Mesendoderm (in vitro differentiated cells): ENCODE data around the gene IL20RA.

Experiments
- DNase-seq: peaks from one replicate; pipeline ENCODE4 v3.0.0; 2013
- H2AK5ac ChIP-seq: 2 replicates; pipeline ENCODE4 v1.6.1; 2013; ENCODE audit warnings: low read length, inconsistent platforms
- H2BK120ac ChIP-seq: 2 replicates; pipeline ENCODE4 v1.6.1; 2013; ENCODE audit warnings: low read depth, mild to moderate bottlenecking, low read length, moderate library complexity, mixed read lengths
- H2BK15ac ChIP-seq: replicated peaks from 2 replicates; pipeline ENCODE4 v1.6.1; 2013; ENCODE audit warnings: low read depth, mild to moderate bottlenecking, moderate library complexity
- H2BK5ac ChIP-seq: 2 replicates; pipeline ENCODE4 v1.6.1; 2013; ENCODE audit warnings: low read length, inconsistent platforms
- H3K18ac ChIP-seq: 2 replicates; pipeline ENCODE4 v1.6.1; 2013; ENCODE audit warnings: mild to moderate bottlenecking, low read length, mixed read lengths
- H3K23ac ChIP-seq: one replicate; pipeline ENCODE4 v1.6.1; 2013; ENCODE audit warnings: low read length
- H3K27ac ChIP-seq: 2 replicates; pipeline ENCODE4 v1.5.1; 2013; ENCODE audit warnings: low read depth, mild to moderate bottlenecking, inconsistent platforms, low read length, moderate library complexity
- H3K27me3 ChIP-seq: 2 replicates; pipeline ENCODE4 v1.6.1; 2013; ENCODE audit warnings: low read length, control low read depth, mild to moderate bottlenecking, inconsistent platforms; ENCODE audit not compliant: insufficient read depth, poor library complexity
- H3K36me3 ChIP-seq: 2 replicates; pipeline ENCODE4 v1.6.1; 2013; ENCODE audit warnings: low read length, inconsistent platforms; ENCODE audit not compliant: control insufficient read depth, insufficient read depth
- H3K4ac ChIP-seq: one replicate; pipeline ENCODE4 v1.6.1; 2013; ENCODE audit warnings: low read depth, mild to moderate bottlenecking, low read length, moderate library complexity
- H3K4me1 ChIP-seq: 2 replicates; pipeline ENCODE4 v1.6.1; 2013; ENCODE audit warnings: low read depth, low read length, inconsistent platforms; ENCODE audit not compliant: control insufficient read depth
- H3K4me2 ChIP-seq: 2 replicates; pipeline ENCODE4 v1.6.1; 2013; ENCODE audit warnings: low read length
- H3K4me3 ChIP-seq: 2 replicates; pipeline ENCODE4 v1.5.1; 2013; ENCODE audit warnings: mild to moderate bottlenecking, low read length
- H3K56ac ChIP-seq: one replicate; pipeline ENCODE4 v1.6.1; 2013; ENCODE audit warnings: low read length
- H3K79me1 ChIP-seq: 2 replicates; pipeline ENCODE4 v1.6.1; 2013; ENCODE audit warnings: low read length, inconsistent platforms
- H3K79me2 ChIP-seq: 2 replicates; pipeline ENCODE4 v1.6.1; 2013; ENCODE audit warnings: mild to moderate bottlenecking, low read length; ENCODE audit not compliant: control insufficient read depth, insufficient read depth
- H3K9ac ChIP-seq: 2 replicates; pipeline ENCODE4 v1.6.1; 2013; ENCODE audit warnings: low read length, inconsistent platforms
- H4K5ac ChIP-seq: one replicate; pipeline ENCODE4 v1.6.1; 2013; ENCODE audit warnings: low read length
- H4K8ac ChIP-seq: one replicate; pipeline ENCODE4 v1.6.1; 2013; ENCODE audit warnings: low read depth, mild to moderate bottlenecking, control low read depth, low read length, moderate library complexity
- WGBS: extraction: QIAGEN DNeasy Blood & Tissue Kit; methylation state at CpG from one replicate; pipeline ENCODE4 v1.1.7; 2013; ENCODE audit warnings: low lambda C conversion rate, missing lambda C conversion rate; ENCODE audit not compliant: insufficient coverage; ENCODE audit errors: extremely low coverage; 5-methylcytosine and 5-hydroxymethylcytosine counted together

Gene IL20RA

GRCh38 chr6:137017081-137017480 lies 27.7 kb downstream of the IL20RA start:
- Histone ChIP-seq H3K23ac (no peak overlapping the region), H4K5ac (no peak overlapping the region), H3K79me2 (no peaks in the 10 kb centered on the region), H2BK5ac (no peak overlapping the region), H3K36me3 (no peaks in the 10 kb centered on the region), H2BK120ac (no peak overlapping the region), H3K4me1 (no peaks in the 10 kb centered on the region), H2BK15ac (no peak overlapping the region), H3K18ac (peak overlapping the region; percentile 75), H3K27me3 (no peaks in the 10 kb centered on the region), H3K4ac (no peak overlapping the region), H3K27ac (no peak overlapping the region), H3K56ac (no peak overlapping the region), H4K8ac (no peak overlapping the region), H3K4me2 (no peak overlapping the region), H3K79me1 (no peaks in the 10 kb centered on the region), H3K4me3 (no peak overlapping the region), H2AK5ac (no peak overlapping the region), H3K9ac (no peak overlapping the region)
- no peak for DNase-seq
- WGBS: no CpG with 5 or more reads among the region's 3 CpGs

- no peaks in the 10 kb centered on the region for H3K79me2 ChIP-seq
- H3K18ac ChIP-seq: no peak overlapping the region
- H3K27me3 ChIP-seq: no peaks in the 10 kb centered on the region
- no peak overlapping the region for H2BK15ac ChIP-seq
- H4K8ac ChIP-seq: no peak overlapping the region
- no peak overlapping the region for H3K23ac ChIP-seq
- H3K79me1 ChIP-seq: no peaks in the 10 kb centered on the region
- H3K27ac ChIP-seq: no peak overlapping the region
- no peak overlapping the region for H2BK120ac ChIP-seq
- H4K5ac ChIP-seq: no peak overlapping the region
- no peak overlapping the region for H3K56ac ChIP-seq
- no CpG with 5 or more reads among the region's 2 CpGs for WGBS
- H3K9ac ChIP-seq: no peak overlapping the region
- H2BK5ac ChIP-seq: no peak overlapping the region
- no peak overlapping the region for H3K4ac ChIP-seq
- no peak overlapping the region for H3K4me3 ChIP-seq
- H3K36me3 ChIP-seq: no peaks in the 10 kb centered on the region
- no peak overlapping the region for H2AK5ac ChIP-seq
- no peak overlapping the region for H3K4me2 ChIP-seq
- DNase-seq: no peak
- H3K4me1 ChIP-seq: no peaks in the 10 kb centered on the region
These were observed 28.4 kb downstream of the IL20RA start for GRCh38 chr6:137016356-137016755.

- Histone ChIP-seq H2BK5ac (no peak overlapping the region), H3K79me2 (no peaks in the 10 kb centered on the region), H3K27me3 (no peaks in the 10 kb centered on the region), H3K27ac (no peak overlapping the region), H2AK5ac (no peak overlapping the region), H3K4ac (no peak overlapping the region), H4K8ac (no peak overlapping the region), H3K23ac (no peak overlapping the region), H3K4me1 (no peaks in the 10 kb centered on the region), H3K4me2 (no peak overlapping the region), H2BK15ac (no peak overlapping the region), H3K18ac (no peak overlapping the region), H3K56ac (no peak overlapping the region), H3K79me1 (no peaks in the 10 kb centered on the region), H3K4me3 (no peak overlapping the region), H3K36me3 (no peaks in the 10 kb centered on the region), H2BK120ac (no peak overlapping the region), H3K9ac (no peak overlapping the region), H4K5ac (no peak overlapping the region)
- WGBS: no CpG with 5 or more reads among the region's 4 CpGs
- DNase-seq: no peak
These were observed 28.8 kb downstream of the IL20RA start for GRCh38 chr6:137015943-137016342.

- no peak overlapping the region for H3K4ac ChIP-seq
- H3K9ac ChIP-seq: no peak overlapping the region
- no peaks in the 10 kb centered on the region for H3K4me1 ChIP-seq
- no peak overlapping the region for H2BK120ac ChIP-seq
- no peak overlapping the region for H3K27ac ChIP-seq
- no peak overlapping the region for H3K18ac ChIP-seq
- no peaks in the 10 kb centered on the region for H3K79me1 ChIP-seq
- no peak overlapping the region for H2BK5ac ChIP-seq
- no peak overlapping the region for H2BK15ac ChIP-seq
- H3K23ac ChIP-seq: no peak overlapping the region
- H4K5ac ChIP-seq: no peak overlapping the region
- H3K36me3 ChIP-seq: no peaks in the 10 kb centered on the region
- no peak overlapping the region for H3K4me3 ChIP-seq
- peak; percentile 69 for DNase-seq
- H3K56ac ChIP-seq: no peak overlapping the region
- no peaks in the 10 kb centered on the region for H3K79me2 ChIP-seq
- no peaks in the 10 kb centered on the region for H3K27me3 ChIP-seq
- WGBS: no CpG with 5 or more reads among the region's 5 CpGs
- H2AK5ac ChIP-seq: no peak overlapping the region
- H3K4me2 ChIP-seq: no peak overlapping the region
- H4K8ac ChIP-seq: no peak overlapping the region
These were observed 30.8 kb downstream of the IL20RA start for GRCh38 chr6:137013738-137014602.

GRCh38 chr6:137013031-137013430 lies 31.7 kb downstream of the IL20RA start:
- Histone ChIP-seq H4K5ac (no peak overlapping the region), H3K27ac (no peak overlapping the region), H3K79me2 (no peaks in the 10 kb centered on the region), H3K36me3 (no peaks in the 10 kb centered on the region), H3K4ac (no peak overlapping the region), H2BK15ac (no peak overlapping the region), H3K27me3 (no peaks in the 10 kb centered on the region), H3K79me1 (no peaks in the 10 kb centered on the region), H3K4me3 (no peak overlapping the region), H2BK120ac (no peak overlapping the region), H3K23ac (no peak overlapping the region), H2BK5ac (no peak overlapping the region), H3K18ac (no peak overlapping the region), H4K8ac (no peak overlapping the region), H3K9ac (no peak overlapping the region), H3K56ac (no peak overlapping the region), H3K4me1 (no peaks in the 10 kb centered on the region), H2AK5ac (no peak overlapping the region), H3K4me2 (no peak overlapping the region)
- no peak for DNase-seq
- WGBS: no CpG with 5 or more reads among the region's 1 CpG

GRCh38 chr6:137011406-137011805 lies 33.4 kb downstream of the IL20RA start:
- no CpG with 5 or more reads among the region's 2 CpGs for WGBS
- Histone ChIP-seq H2BK120ac (no peak overlapping the region), H3K4me2 (no peak overlapping the region)

More at GRCh38 chr6:137011406-137011805, 33.4 kb downstream of the IL20RA start:
- no peak overlapping the region for H2AK5ac ChIP-seq
- no peak overlapping the region for H4K8ac ChIP-seq
- no peak for DNase-seq
- no peaks in the 10 kb centered on the region for H3K79me1 ChIP-seq
- H3K56ac ChIP-seq: no peak overlapping the region
- no peak overlapping the region for H3K27ac ChIP-seq
- H3K9ac ChIP-seq: no peak overlapping the region
- H3K36me3 ChIP-seq: no peaks in the 10 kb centered on the region
- H3K27me3 ChIP-seq: no peaks in the 10 kb centered on the region
- no peaks in the 10 kb centered on the region for H3K4me1 ChIP-seq
- H2BK15ac ChIP-seq: no peak overlapping the region
- H3K4ac ChIP-seq: no peak overlapping the region
- H3K79me2 ChIP-seq: no peaks in the 10 kb centered on the region
- no peak overlapping the region for H3K23ac ChIP-seq
- H3K18ac ChIP-seq: no peak overlapping the region
- H4K5ac ChIP-seq: no peak overlapping the region
- H2BK5ac ChIP-seq: no peak overlapping the region
- H3K4me3 ChIP-seq: no peak overlapping the region
